Uterus (tissue), 4 donors: ENCODE data around the gene TRIM44. TPM values are rescaled to one million over a fixed set of nuclear protein-coding genes. Genes with fewer than 3 reads are reported as not detected.

Experiments
- DNase-seq, 2 donors: peaks; one replicate each; pipeline ENCODE4 v3.0.0-alpha.2; 2019 to 2020
- H3K27ac ChIP-seq, 2 donors: fragments of 200-600 bp; sonication (generic); 1 replicate in 1 of 2; 2 replicates in 1 of 2; pipeline ENCODE4 v1.5.1; 2016 to 2018
- H3K27me3 ChIP-seq, 2 donors: fragments of 200-600 bp; sonication (generic); one replicate each; pipeline ENCODE4 v1.5.1; 2018 to 2019; ENCODE audit warnings: control low read depth in 1 of 2
- H3K36me3 ChIP-seq, 2 donors: fragments of 200-600 bp; sonication (generic); one replicate each; pipeline ENCODE4 v1.5.1; 2019; ENCODE audit warnings: control low read depth in 1 of 2
- H3K4me1 ChIP-seq, 2 donors: fragments of 200-600 bp; sonication (generic); one replicate each; pipeline ENCODE4 v1.5.1; 2018 to 2019; ENCODE audit warnings: control low read depth in 1 of 2
- H3K4me3 ChIP-seq, 2 donors: fragments of 200-600 bp; sonication (generic); 1 replicate in 1 of 2; 2 replicates in 1 of 2; pipeline ENCODE4 v1.5.1; 2018 to 2019; ENCODE audit warnings: mild to moderate bottlenecking in 1 of 2
- H3K9me3 ChIP-seq, 2 donors: fragments of 200-600 bp; sonication (generic); one replicate each; pipeline ENCODE4 v1.5.1; 2019; ENCODE audit warnings: control low read depth in 1 of 2
- POLR2A ChIP-seq, 2 donors: fragments of 450-650 bp; IDR thresholded peaks; one replicate each; pipeline ENCODE4 v1.6.1; 2016; ENCODE audit warnings: antibody characterized with exemption in 2 of 2, mild to moderate bottlenecking in 1 of 2, moderate library complexity in 1 of 2
- intact Hi-C: fragments of 100-400 bp; cut with DNase I; formaldehyde crosslinking; loops from one replicate; pipeline ENCODE4 v1.15.1; 2023; ENCODE audit warnings: low total_unique reads
- total RNA-seq, 4 donors: library from RNA; depleted of rRNA in 3 of 4; stranded (reverse); fragments of >200 nt in 3 of 4; gene quantifications; one replicate each; pipeline versions ENCODE4 v1.1.0 to v1.2.4, GENCODE V29; 2014 to 2023
- TF ChIP-seq, protein P1 (sequence below), 4 experiments: fragments of 200-600 bp in 2 of 4; fragments of 450-650 bp in 2 of 4; sonication (generic) in 2 of 4; IDR thresholded peaks; one replicate each; pipeline ENCODE4 v1.5.1; 2016 to 2019; ENCODE audit warnings: antibody characterized with exemption in 4 of 4, mild to moderate bottlenecking in 2 of 4, moderate library complexity in 1 of 4
- donor health status: DM: yes; HTN: yes; CAD: no.

TRIM44 gene
- total RNA-seq, 4 donors from 2014 or later, result 16.1 to 65.3 (median 40.4) TPM

- TF ChIP-seq, protein P1, sequence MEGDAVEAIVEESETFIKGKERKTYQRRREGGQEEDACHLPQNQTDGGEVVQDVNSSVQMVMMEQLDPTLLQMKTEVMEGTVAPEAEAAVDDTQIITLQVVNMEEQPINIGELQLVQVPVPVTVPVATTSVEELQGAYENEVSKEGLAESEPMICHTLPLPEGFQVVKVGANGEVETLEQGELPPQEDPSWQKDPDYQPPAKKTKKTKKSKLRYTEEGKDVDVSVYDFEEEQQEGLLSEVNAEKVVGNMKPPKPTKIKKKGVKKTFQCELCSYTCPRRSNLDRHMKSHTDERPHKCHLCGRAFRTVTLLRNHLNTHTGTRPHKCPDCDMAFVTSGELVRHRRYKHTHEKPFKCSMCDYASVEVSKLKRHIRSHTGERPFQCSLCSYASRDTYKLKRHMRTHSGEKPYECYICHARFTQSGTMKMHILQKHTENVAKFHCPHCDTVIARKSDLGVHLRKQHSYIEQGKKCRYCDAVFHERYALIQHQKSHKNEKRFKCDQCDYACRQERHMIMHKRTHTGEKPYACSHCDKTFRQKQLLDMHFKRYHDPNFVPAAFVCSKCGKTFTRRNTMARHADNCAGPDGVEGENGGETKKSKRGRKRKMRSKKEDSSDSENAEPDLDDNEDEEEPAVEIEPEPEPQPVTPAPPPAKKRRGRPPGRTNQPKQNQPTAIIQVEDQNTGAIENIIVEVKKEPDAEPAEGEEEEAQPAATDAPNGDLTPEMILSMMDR (IDR thresholded peaks at IDR 0.05), result no peak
- TF ChIP-seq POLR2A (IDR thresholded peaks at IDR 0.05), result no peak
- intact Hi-C loops, result no loop called here
- no peaks in the 10 kb centered on the region for H3K9me3 ChIP-seq
- no peaks in the 10 kb centered on the region for H3K27me3 ChIP-seq
- H3K4me3 ChIP-seq, result no peak overlapping the region
- H3K4me1 ChIP-seq, result no peaks in the 10 kb centered on the region
- no peak for DNase-seq
- H3K27ac ChIP-seq, result no peak overlapping the region
- no peaks in the 10 kb centered on the region for H3K36me3 ChIP-seq
Observed at GRCh38 chr11:35785287-35786167, 123.0 kb downstream of the TRIM44 start.

GRCh38 chr11:35786188-35786587 is 123.6 kb downstream of the TRIM44 start:
- H3K9me3 ChIP-seq, result no peaks in the 10 kb centered on the region
- no peaks in the 10 kb centered on the region for H3K4me1 ChIP-seq
- no peak for DNase-seq
- intact Hi-C loops, result no loop called here
- no peak overlapping the region for H3K27ac ChIP-seq
- H3K27me3 ChIP-seq, result no peaks in the 10 kb centered on the region
- H3K36me3 ChIP-seq, result no peaks in the 10 kb centered on the region
- no peak for TF ChIP-seq POLR2A (IDR thresholded peaks at IDR 0.05)
- TF ChIP-seq, protein P1 (IDR thresholded peaks at IDR 0.05), result no peak
- H3K4me3 ChIP-seq, result no peak overlapping the region

- Histone ChIP-seq H3K9me3 (no peaks in the 10 kb centered on the region), H3K27ac (no peak overlapping the region), H3K36me3 (no peaks in the 10 kb centered on the region), H3K27me3 (no peaks in the 10 kb centered on the region), H3K4me1 (no peaks in the 10 kb centered on the region), H3K4me3 (no peak overlapping the region)
- intact Hi-C loops, result no loop called here
- no peak for DNase-seq
- TF ChIP-seq, protein P1 (IDR thresholded peaks at IDR 0.05), result no peak
- TF ChIP-seq POLR2A (IDR thresholded peaks at IDR 0.05), result no peak
Observed at GRCh38 chr11:35787013-35787504, 124.5 kb downstream of the TRIM44 start.

DNA sequence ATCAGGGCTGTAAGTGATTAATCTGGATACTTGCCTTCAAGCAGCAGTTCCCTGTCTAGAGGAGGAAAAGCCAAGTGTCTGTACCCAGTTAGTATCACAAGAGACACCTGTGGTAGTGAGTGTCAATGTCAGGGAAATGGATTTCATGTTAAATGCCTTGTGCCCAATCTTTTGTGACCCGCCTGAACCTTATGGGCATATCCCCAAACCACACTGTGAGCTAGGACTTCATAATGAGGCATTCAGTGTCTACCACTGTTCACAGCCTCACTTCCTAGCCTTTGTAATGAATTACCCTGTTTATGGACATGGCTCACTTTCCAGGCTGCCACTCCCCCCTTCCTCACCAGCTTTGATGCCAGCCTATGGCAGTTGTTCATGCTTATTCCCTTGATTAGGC is 125.1 kb downstream of the TRIM44 start:
- Histone ChIP-seq H3K9me3 (no peaks in the 10 kb centered on the region), H3K4me3 (no peak overlapping the region), H3K27ac (no peak overlapping the region), H3K4me1 (no peaks in the 10 kb centered on the region), H3K36me3 (no peaks in the 10 kb centered on the region), H3K27me3 (no peaks in the 10 kb centered on the region)
- no peak for DNase-seq
- TF ChIP-seq, protein P1 (IDR thresholded peaks at IDR 0.05), result no peak
- TF ChIP-seq POLR2A (IDR thresholded peaks at IDR 0.05), result no peak
- intact Hi-C loops, result no loop called here
